ENCODE results near the gene EPN3. TPM values are rescaled to one million over a fixed set of nuclear protein-coding genes. Genes with fewer than 3 reads are reported as not detected.

EPN3 gene
- total RNA-seq, 2 experiments from 2014 or later = 0.28 TPM; not detected in 1

GRCh38 chr17:50536683-50537646 is 4.4 kb downstream of the EPN3 start:
- ChIA-PET CTCF (ENCODE audit: unreplicated experiment) (no interaction called here), POLR2A (no interaction called here)
- Histone ChIP-seq H3K79me2 (ENCODE audit: insufficient read depth, low read depth, low read length) (no peaks in the 10 kb centered on the region), H3K4me2 (ENCODE audit: low read length) (no peak overlapping the region), H3K4me3 (ENCODE audit: low read depth, low read length, poor library complexity, severe bottlenecking) (no peak overlapping the region), H3K4me1 (ENCODE audit: insufficient read depth, low read length, poor library complexity, severe bottlenecking) (peaks cover 5% of the 10 kb centered on the region), H3K27ac (ENCODE audit: low read depth, low read length, poor library complexity, severe bottlenecking) (no peak overlapping the region), H3K9me2 (ENCODE audit: insufficient read depth, low read length) (no peaks in the 10 kb centered on the region), H2AFZ (ENCODE audit: low read length) (no peak overlapping the region), H4K20me1 (ENCODE audit: insufficient read depth, low read length) (no peaks in the 10 kb centered on the region), H3K36me3 (ENCODE audit: insufficient read depth, low read length) (no peaks in the 10 kb centered on the region), H3K9me3 (ENCODE audit: low read length) (no peaks in the 10 kb centered on the region)
- intact Hi-C loops (cut with micrococcal nuclease; ENCODE audit: unreplicated experiment) = no loop called here
- no peak for TF ChIP-seq EZH2phosphoT487 (IDR thresholded peaks at IDR 0.05; ENCODE audit: borderline replicate concordance, low read depth, low read length)
- no peak for TF ChIP-seq CTCF (conservative IDR thresholded peaks at IDR 0.05; ENCODE audit: low read length)
- DNase-seq (ENCODE audit: low spot score) = no peak
- BruUV-seq (replicated peaks) = no TSS peak

GRCh38 chr17:50537721-50538548 is 5.4 kb downstream of the EPN3 start:
- Histone ChIP-seq H3K9me2 (ENCODE audit: insufficient read depth, low read length) (no peaks in the 10 kb centered on the region), H3K79me2 (ENCODE audit: insufficient read depth, low read depth, low read length) (no peaks in the 10 kb centered on the region), H2AFZ (ENCODE audit: low read length) (no peak overlapping the region), H4K20me1 (ENCODE audit: insufficient read depth, low read length) (no peaks in the 10 kb centered on the region), H3K4me3 (ENCODE audit: low read depth, low read length, poor library complexity, severe bottlenecking) (no peak overlapping the region), H3K4me1 (ENCODE audit: insufficient read depth, low read length, poor library complexity, severe bottlenecking) (peaks cover 12% of the 10 kb centered on the region), H3K36me3 (ENCODE audit: insufficient read depth, low read length) (no peaks in the 10 kb centered on the region), H3K4me2 (ENCODE audit: low read length) (no peak overlapping the region), H3K9me3 (ENCODE audit: low read length) (no peaks in the 10 kb centered on the region), H3K27ac (ENCODE audit: low read depth, low read length, poor library complexity, severe bottlenecking) (no peak overlapping the region)
- ChIA-PET CTCF (ENCODE audit: unreplicated experiment) (interaction anchor here (0.6 kb wide), 1 partner anchor 88 kb away, joined by 10 read pairs; no protein-coding TSS in a partner anchor), POLR2A (no interaction called here)
- TF ChIP-seq EZH2phosphoT487 (IDR thresholded peaks at IDR 0.05; ENCODE audit: borderline replicate concordance, low read depth, low read length) (no peak), CTCF (conservative IDR thresholded peaks at IDR 0.05; ENCODE audit: low read length) (no peak)
- intact Hi-C loops (cut with micrococcal nuclease; ENCODE audit: unreplicated experiment) = no loop called here
- BruUV-seq (replicated peaks) = no TSS peak
- no peak for DNase-seq (ENCODE audit: low spot score)

Data from OCI-LY7 (cell line).